WTC11 (cell line): ENCODE results near the gene VSIR. TPM values are rescaled to one million over a fixed set of nuclear protein-coding genes. Genes with fewer than 3 reads are reported as not detected.

Experiments
- ATAC-seq: fragments of 200-7000 bp; cut with Tn5 transposase; 2 replicates; pipeline ENCODE4 v1.10.0; 2021; ENCODE audit warnings: mild to moderate bottlenecking, moderate library complexity
- CTCF ChIA-PET: fragments of 300-600 bp; sonication (Branson Sonifier 250); formaldehyde crosslinking; loops from one replicate; lab custom pipeline; 2021; ENCODE audit warnings: antibody characterized with exemption; lab: Charles Lee
- POLR2A ChIA-PET: fragments of 350-600 bp; sonication (Branson Sonifier 250); formaldehyde crosslinking; loops from one replicate; lab custom pipeline; 2021; ENCODE audit warnings: antibody characterized with exemption; lab: Charles Lee
- DNase-seq: peaks from one replicate; pipeline ENCODE4 v3.0.0; 2021; ENCODE audit warnings: low spot score
- H3K27ac Mint-ChIP-seq: 2 replicates; pipeline ENCODE4 v1.8.0; 2021; ENCODE audit warnings: mixed read lengths
- H3K27me3 Mint-ChIP-seq: 2 replicates; pipeline ENCODE4 v1.8.0; 2021; ENCODE audit warnings: low read depth, mild to moderate bottlenecking, moderate library complexity, mixed read lengths
- H3K36me3 Mint-ChIP-seq: 2 replicates; pipeline ENCODE4 v1.8.0; 2021; ENCODE audit warnings: mixed read lengths
- H3K4me1 Mint-ChIP-seq: 2 replicates; pipeline ENCODE4 v1.8.0; 2022; ENCODE audit warnings: mixed read lengths
- H3K4me3 Mint-ChIP-seq: 2 replicates; pipeline ENCODE4 v1.8.0; 2021; ENCODE audit warnings: mild to moderate bottlenecking, moderate library complexity, mixed read lengths
- H3K9me3 Mint-ChIP-seq: 2 replicates; pipeline ENCODE4 v1.8.0; 2021; ENCODE audit warnings: mixed read lengths
- CTCF ChIP-seq: fragments of 200-600 bp; IDR thresholded peaks from 2 replicates; pipeline ENCODE4 v1.8.0; 2022; ENCODE audit warnings: antibody characterized with exemption
- FOXP1 ChIP-seq: sonication (generic); formaldehyde crosslinking; IDR thresholded peaks from 2 replicates; pipeline ENCODE4 v1.8.0; 2022; ENCODE audit warnings: missing genetic modification reagents, mild to moderate bottlenecking, moderate library complexity, borderline replicate concordance
- JAZF1 ChIP-seq: fragments of 250-450 bp; sonication (Bioruptor Pico); IDR thresholded peaks from 2 replicates; pipeline ENCODE4 v1.9.0; 2021; ENCODE audit warnings: moderate library complexity, mild to moderate bottlenecking, inconsistent platforms
- MXD4 ChIP-seq: fragments of 250-450 bp; sonication (Bioruptor Pico); IDR thresholded peaks from 2 replicates; pipeline ENCODE4 v1.8.0; 2021; ENCODE audit warnings: mild to moderate bottlenecking, moderate library complexity, borderline replicate concordance
- NFYB ChIP-seq: sonication (generic); formaldehyde crosslinking; conservative IDR thresholded peaks from 2 replicates; pipeline ENCODE4 v1.8.0; 2022; ENCODE audit warnings: low read depth, missing genetic modification reagents
- NR1H2 ChIP-seq: sonication (generic); formaldehyde crosslinking; IDR thresholded peaks from 2 replicates; pipeline ENCODE4 v1.9.0; 2021; ENCODE audit warnings: mild to moderate bottlenecking, moderate library complexity, missing genetic modification reagents
- NR3C1 ChIP-seq: sonication (generic); formaldehyde crosslinking; conservative IDR thresholded peaks from 2 replicates; pipeline ENCODE4 v1.8.1; 2023; ENCODE audit warnings: low read depth, mild to moderate bottlenecking, missing genetic modification reagents
- OVOL2 ChIP-seq: fragments of 250-450 bp; sonication (Bioruptor Pico); IDR thresholded peaks from 2 replicates; pipeline ENCODE4 v1.9.0; 2021; ENCODE audit warnings: mild to moderate bottlenecking, borderline replicate concordance
- ZBTB21 ChIP-seq: sonication (generic); formaldehyde crosslinking; IDR thresholded peaks from 2 replicates; pipeline ENCODE4 v1.8.1; 2023; ENCODE audit warnings: mild to moderate bottlenecking, missing genetic modification reagents, borderline replicate concordance
- ZNF532 ChIP-seq: fragments of 250-450 bp; sonication (Bioruptor Pico); IDR thresholded peaks from 2 replicates; pipeline ENCODE4 v1.9.0; 2021; ENCODE audit warnings: mild to moderate bottlenecking, borderline replicate concordance
- total RNA-seq: library from RNA; stranded (reverse); gene quantifications from 3 replicates; pipeline ENCODE4 v1.2.3, GENCODE V29; 2021
- TF ChIP-seq, protein P1 (sequence below): sonication (generic); formaldehyde crosslinking; IDR thresholded peaks from 2 replicates; pipeline ENCODE4 v1.8.0; 2023; ENCODE audit warnings: mild to moderate bottlenecking, missing genetic modification reagents
- TF ChIP-seq, protein P2 (sequence below): fragments of 250-450 bp; sonication (Bioruptor Pico); IDR thresholded peaks from 2 replicates; pipeline ENCODE4 v1.9.0; 2021; ENCODE audit warnings: mild to moderate bottlenecking
- TF ChIP-seq, protein P3 (sequence below): sonication (generic); formaldehyde crosslinking; IDR thresholded peaks from 2 replicates; pipeline ENCODE4 v1.8.0; 2022; ENCODE audit warnings: missing genetic modification reagents

VSIR gene
- total RNA-seq, 1 experiment from 2014 or later: 0.74 TPM

DNA sequence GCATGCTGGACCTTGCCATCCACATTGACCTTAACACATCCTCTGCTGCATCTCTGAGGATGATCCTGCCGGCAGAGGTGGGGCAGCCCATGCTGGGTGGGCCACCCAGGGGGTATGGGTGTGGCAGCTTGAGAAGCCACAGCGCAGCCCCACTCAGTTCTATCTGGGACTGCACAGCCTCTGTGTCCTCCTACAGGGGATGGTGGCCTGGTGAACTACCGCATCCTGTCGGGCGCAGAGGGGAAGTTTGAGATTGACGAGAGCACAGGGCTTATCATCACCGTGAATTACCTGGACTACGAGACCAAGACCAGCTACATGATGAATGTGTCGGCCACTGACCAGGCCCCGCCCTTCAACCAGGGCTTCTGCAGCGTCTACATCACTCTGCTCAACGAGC is 41.5 kb downstream of the VSIR start (continued):
- TF ChIP-seq, protein P1, sequence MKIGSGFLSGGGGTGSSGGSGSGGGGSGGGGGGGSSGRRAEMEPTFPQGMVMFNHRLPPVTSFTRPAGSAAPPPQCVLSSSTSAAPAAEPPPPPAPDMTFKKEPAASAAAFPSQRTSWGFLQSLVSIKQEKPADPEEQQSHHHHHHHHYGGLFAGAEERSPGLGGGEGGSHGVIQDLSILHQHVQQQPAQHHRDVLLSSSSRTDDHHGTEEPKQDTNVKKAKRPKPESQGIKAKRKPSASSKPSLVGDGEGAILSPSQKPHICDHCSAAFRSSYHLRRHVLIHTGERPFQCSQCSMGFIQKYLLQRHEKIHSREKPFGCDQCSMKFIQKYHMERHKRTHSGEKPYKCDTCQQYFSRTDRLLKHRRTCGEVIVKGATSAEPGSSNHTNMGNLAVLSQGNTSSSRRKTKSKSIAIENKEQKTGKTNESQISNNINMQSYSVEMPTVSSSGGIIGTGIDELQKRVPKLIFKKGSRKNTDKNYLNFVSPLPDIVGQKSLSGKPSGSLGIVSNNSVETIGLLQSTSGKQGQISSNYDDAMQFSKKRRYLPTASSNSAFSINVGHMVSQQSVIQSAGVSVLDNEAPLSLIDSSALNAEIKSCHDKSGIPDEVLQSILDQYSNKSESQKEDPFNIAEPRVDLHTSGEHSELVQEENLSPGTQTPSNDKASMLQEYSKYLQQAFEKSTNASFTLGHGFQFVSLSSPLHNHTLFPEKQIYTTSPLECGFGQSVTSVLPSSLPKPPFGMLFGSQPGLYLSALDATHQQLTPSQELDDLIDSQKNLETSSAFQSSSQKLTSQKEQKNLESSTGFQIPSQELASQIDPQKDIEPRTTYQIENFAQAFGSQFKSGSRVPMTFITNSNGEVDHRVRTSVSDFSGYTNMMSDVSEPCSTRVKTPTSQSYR (CRISPR knock-in tag): no peak
- TF ChIP-seq, protein P2, sequence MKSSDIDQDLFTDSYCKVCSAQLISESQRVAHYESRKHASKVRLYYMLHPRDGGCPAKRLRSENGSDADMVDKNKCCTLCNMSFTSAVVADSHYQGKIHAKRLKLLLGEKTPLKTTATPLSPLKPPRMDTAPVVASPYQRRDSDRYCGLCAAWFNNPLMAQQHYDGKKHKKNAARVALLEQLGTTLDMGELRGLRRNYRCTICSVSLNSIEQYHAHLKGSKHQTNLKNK (CRISPR knock-in tag): no peak
- no peak for TF ChIP-seq JAZF1 (CRISPR knock-in tag)
- no peak for TF ChIP-seq NFYB (CRISPR knock-in tag)
- TF ChIP-seq ZBTB21: no peak
- TF ChIP-seq OVOL2: no peak
- no peak for TF ChIP-seq ZNF532 (CRISPR knock-in tag)

DNA sequence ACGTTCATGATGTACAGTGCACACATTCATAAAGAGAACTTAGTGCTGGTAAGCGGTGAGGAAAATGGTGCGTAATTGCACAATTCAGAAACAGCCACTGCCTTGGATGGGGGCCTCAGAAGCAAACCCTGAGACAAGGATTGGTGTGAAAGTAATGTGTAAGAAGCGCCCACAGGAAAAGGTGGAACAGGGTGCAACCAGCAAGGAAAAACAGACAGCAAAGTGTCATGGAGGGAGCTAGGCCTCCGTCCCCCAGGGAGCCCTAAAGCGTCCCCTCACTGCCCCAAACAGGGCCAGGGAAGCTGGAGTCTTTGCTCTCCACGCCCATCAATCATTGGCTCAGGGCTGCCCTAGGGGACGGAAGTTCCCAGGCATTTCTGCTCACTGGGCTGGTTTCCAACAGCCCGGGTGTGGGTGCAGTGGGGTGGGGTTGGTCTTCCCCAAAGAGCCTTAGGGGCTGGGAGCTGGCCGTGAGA is 44.1 kb downstream of the VSIR start:
- Mint-ChIP-seq H3K27me3 (no peaks in the 10 kb centered on the region), H3K4me1 (no peaks in the 10 kb centered on the region), H3K9me3 (no peaks in the 10 kb centered on the region), H3K4me3 (no peak overlapping the region), H3K36me3 (no peaks in the 10 kb centered on the region), H3K27ac (no peak overlapping the region)
- ATAC-seq (no peak), DNase-seq (no peak)
- ChIA-PET CTCF (interaction anchor here (0.5 to 2.3 kb wide), 5 partner anchors 12 to 410 kb away, joined by 3 to 7 read pairs (median 4); partner anchors contain the start of gene SLC29A3), POLR2A (no interaction called here)
- TF ChIP-seq NR3C1 (CRISPR knock-in tag) (no peak), CTCF (no peak), NR1H2 (no peak), MXD4 (no peak), FOXP1 (CRISPR knock-in tag) (no peak)
- TF ChIP-seq, protein P3, sequence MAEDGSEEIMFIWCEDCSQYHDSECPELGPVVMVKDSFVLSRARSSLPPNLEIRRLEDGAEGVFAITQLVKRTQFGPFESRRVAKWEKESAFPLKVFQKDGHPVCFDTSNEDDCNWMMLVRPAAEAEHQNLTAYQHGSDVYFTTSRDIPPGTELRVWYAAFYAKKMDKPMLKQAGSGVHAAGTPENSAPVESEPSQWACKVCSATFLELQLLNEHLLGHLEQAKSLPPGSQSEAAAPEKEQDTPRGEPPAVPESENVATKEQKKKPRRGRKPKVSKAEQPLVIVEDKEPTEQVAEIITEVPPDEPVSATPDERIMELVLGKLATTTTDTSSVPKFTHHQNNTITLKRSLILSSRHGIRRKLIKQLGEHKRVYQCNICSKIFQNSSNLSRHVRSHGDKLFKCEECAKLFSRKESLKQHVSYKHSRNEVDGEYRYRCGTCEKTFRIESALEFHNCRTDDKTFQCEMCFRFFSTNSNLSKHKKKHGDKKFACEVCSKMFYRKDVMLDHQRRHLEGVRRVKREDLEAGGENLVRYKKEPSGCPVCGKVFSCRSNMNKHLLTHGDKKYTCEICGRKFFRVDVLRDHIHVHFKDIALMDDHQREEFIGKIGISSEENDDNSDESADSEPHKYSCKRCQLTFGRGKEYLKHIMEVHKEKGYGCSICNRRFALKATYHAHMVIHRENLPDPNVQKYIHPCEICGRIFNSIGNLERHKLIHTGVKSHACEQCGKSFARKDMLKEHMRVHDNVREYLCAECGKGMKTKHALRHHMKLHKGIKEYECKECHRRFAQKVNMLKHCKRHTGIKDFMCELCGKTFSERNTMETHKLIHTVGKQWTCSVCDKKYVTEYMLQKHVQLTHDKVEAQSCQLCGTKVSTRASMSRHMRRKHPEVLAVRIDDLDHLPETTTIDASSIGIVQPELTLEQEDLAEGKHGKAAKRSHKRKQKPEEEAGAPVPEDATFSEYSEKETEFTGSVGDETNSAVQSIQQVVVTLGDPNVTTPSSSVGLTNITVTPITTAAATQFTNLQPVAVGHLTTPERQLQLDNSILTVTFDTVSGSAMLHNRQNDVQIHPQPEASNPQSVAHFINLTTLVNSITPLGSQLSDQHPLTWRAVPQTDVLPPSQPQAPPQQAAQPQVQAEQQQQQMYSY: no peak
- TF ChIP-seq, all 79 proteins: peak for 0
